Neural cell (in vitro differentiated cells): ENCODE data around the gene SUV39H1. TPM values are rescaled to one million over a fixed set of nuclear protein-coding genes. Genes with fewer than 3 reads are reported as not detected.
A peak's percentile ranks its signal among the peaks of the same experiment; 100 is the strongest.

Source experiments
- H2AFZ ChIP-seq: fragments of 200-600, 300-800 bp; sonication (generic), shearing (Covaris generic); 2 replicates; pipeline ENCODE4 v1.6.0; 2014; ENCODE audit warnings: low read depth, mild to moderate bottlenecking, antibody characterized with exemption, low read length, moderate library complexity
- H3F3A ChIP-seq: fragments of 200-600 bp; shearing (Covaris generic); 2 replicates; pipeline ENCODE4 v1.6.1; 2016; ENCODE audit warnings: mild to moderate bottlenecking, moderate library complexity, mixed read lengths, antibody characterized with exemption, low read length; ENCODE audit not compliant: insufficient read depth, poor library complexity, severe bottlenecking
- H3K27ac ChIP-seq: fragments of 200-600, 300-800 bp; sonication (generic), shearing (Covaris generic); 2 replicates; pipeline ENCODE4 v1.5.1; 2014; ENCODE audit warnings: mild to moderate bottlenecking, low read length, moderate library complexity
- H3K27me3 ChIP-seq: fragments of 300-800, 200-600 bp; sonication (generic), shearing (Covaris generic); 2 replicates; pipeline ENCODE4 v1.6.0; 2014; ENCODE audit warnings: mild to moderate bottlenecking, low read depth, low read length, moderate library complexity; ENCODE audit not compliant: insufficient read depth
- H3K36me3 ChIP-seq: fragments of 300-800, 200-600 bp; sonication (generic), shearing (Covaris generic); 2 replicates; pipeline ENCODE4 v1.5.1; 2014; ENCODE audit warnings: mild to moderate bottlenecking, antibody characterized with exemption, low read length, moderate library complexity; ENCODE audit not compliant: insufficient read depth
- H3K4me2 ChIP-seq: fragments of 300-800, 200-600 bp; sonication (generic), shearing (Covaris generic); 2 replicates; pipeline ENCODE4 v1.6.0; 2014; ENCODE audit warnings: mild to moderate bottlenecking, low read length
- H3K4me3 ChIP-seq: fragments of 300-800, 200-600 bp; sonication (generic), shearing (Covaris generic); 2 replicates; pipeline ENCODE4 v1.5.1; 2014; ENCODE audit warnings: mild to moderate bottlenecking, low read length, moderate library complexity
- H3K79me2 ChIP-seq: fragments of 200-600 bp; shearing (Covaris generic); replicated peaks from 2 replicates; pipeline ENCODE4 v1.6.0; 2014; ENCODE audit warnings: mild to moderate bottlenecking, low read length, moderate library complexity; ENCODE audit not compliant: insufficient read depth
- H3K9ac ChIP-seq: fragments of 300-800, 200-600 bp; sonication (generic), shearing (Covaris generic); 2 replicates; pipeline ENCODE4 v1.6.1; 2016; ENCODE audit warnings: mild to moderate bottlenecking, low read length, mixed read lengths
- H3K9me2 ChIP-seq: fragments of 200-600 bp; shearing (Covaris generic); 2 replicates; pipeline ENCODE4 v1.6.1; 2016; ENCODE audit warnings: mild to moderate bottlenecking, low read length, mixed read lengths; ENCODE audit not compliant: insufficient read depth
- H3K9me3 ChIP-seq: fragments of 200-600, 300-800 bp; sonication (generic), shearing (Covaris generic); 2 replicates; pipeline ENCODE4 v1.6.1; 2016; ENCODE audit warnings: mild to moderate bottlenecking, mixed run types, low read length, moderate library complexity, mixed read lengths
- H4K20me1 ChIP-seq: fragments of 200-600 bp; shearing (Covaris generic); 2 replicates; pipeline ENCODE4 v1.6.1; 2016; ENCODE audit warnings: mild to moderate bottlenecking, mixed run types; ENCODE audit not compliant: insufficient read depth
- CTCF ChIP-seq: fragments of 450-650 bp; IDR thresholded peaks from 2 replicates; pipeline ENCODE4 v1.5.1; 2014; ENCODE audit warnings: antibody characterized with exemption, mild to moderate bottlenecking, moderate library complexity; ENCODE audit not compliant: poor library complexity, severe bottlenecking
- EP300 ChIP-seq: fragments of 450-650 bp; conservative IDR thresholded peaks from 2 replicates; pipeline ENCODE4 v1.6.1; 2014; ENCODE audit warnings: antibody characterized with exemption, mild to moderate bottlenecking, moderate library complexity; ENCODE audit not compliant: poor library complexity, severe bottlenecking
- EZH2 ChIP-seq: fragments of 200-600, 300-800 bp; shearing (Covaris generic), sonication (generic); IDR thresholded peaks from 2 replicates; pipeline ENCODE4 v1.6.1; 2014; ENCODE audit warnings: antibody characterized with exemption, low read length, borderline replicate concordance, mild to moderate bottlenecking; ENCODE audit not compliant: insufficient read depth, poor library complexity, severe bottlenecking
- MXI1 ChIP-seq: fragments of 450-650 bp; conservative IDR thresholded peaks from 2 replicates; pipeline ENCODE4 v1.6.1; 2014; ENCODE audit warnings: antibody characterized with exemption, mild to moderate bottlenecking; ENCODE audit not compliant: poor library complexity, severe bottlenecking
- POLR2AphosphoS5 ChIP-seq: IDR thresholded peaks from 2 replicates; pipeline ENCODE4 v1.6.1; 2012
- RAD21 ChIP-seq: fragments of 450-650 bp; conservative IDR thresholded peaks from 2 replicates; pipeline ENCODE4 v1.6.1; 2014; ENCODE audit warnings: antibody characterized with exemption, mild to moderate bottlenecking, moderate library complexity
- REST ChIP-seq: IDR thresholded peaks from 2 replicates; pipeline ENCODE4 v1.6.1; 2012; ENCODE audit warnings: borderline replicate concordance
- SMC3 ChIP-seq: fragments of 450-650 bp; conservative IDR thresholded peaks from 2 replicates; pipeline ENCODE4 v1.6.1; 2014; ENCODE audit warnings: antibody characterized with exemption, mild to moderate bottlenecking, moderate library complexity; ENCODE audit not compliant: poor library complexity
- TAF1 ChIP-seq: IDR thresholded peaks from 2 replicates; pipeline ENCODE4 v1.6.1; 2012; ENCODE audit warnings: low read depth
- polyA minus RNA-seq: library from RNA; depleted of rRNA, polyadenylated mRNA; stranded (reverse); fragments of >200 nt; gene quantifications from 2 replicates; pipeline ENCODE4 v1.2.3, GENCODE V29; 2014
- polyA plus RNA-seq: library from polyadenylated mRNA; depleted of rRNA; stranded (reverse); fragments of >200 nt; gene quantifications from 2 replicates; pipeline ENCODE4 v1.2.3, GENCODE V29; 2014

SUV39H1 gene
- polyA plus RNA-seq: 3.1 and 3.2 TPM in 2 replicates
- 2.9 and 4.9 TPM in 2 replicates for polyA minus RNA-seq

- Histone ChIP-seq H3K9ac (peak within 1 kb of the TSS; percentile 79), H3K4me2 (peak within 1 kb of the TSS; percentile 30), H4K20me1 (no peaks in the 10 kb centered on the region), H3F3A (no peaks in the 10 kb centered on the region), H3K9me2 (no peaks in the 10 kb centered on the region), H3K27ac (peak within 1 kb of the TSS; percentile 89), H3K79me2 (no peaks in the 10 kb centered on the region), H3K27me3 (no peaks in the 10 kb centered on the region), H3K4me3 (peak within 1 kb of the TSS; percentile 73), H3K9me3 (no peaks in the 10 kb centered on the region), H3K36me3 (no peaks in the 10 kb centered on the region), H2AFZ (peak within 1 kb of the TSS; percentile 27)
- peak; percentile 84 for TF ChIP-seq POLR2AphosphoS5
- TF ChIP-seq RAD21: no peak
- TF ChIP-seq SMC3: peak; percentile 42
- TF ChIP-seq EZH2: no peak
- peak; percentile 26 for TF ChIP-seq REST
- peak; percentile 48 for TF ChIP-seq TAF1
- TF ChIP-seq EP300: peak; percentile 71
- TF ChIP-seq MXI1: peak; percentile 95
- TF ChIP-seq CTCF: no peak
Observed at GRCh38 chrX:48696301-48696908, at the start of gene SUV39H1. Gene SUV39H1 (plus strand): TSS chrX:48696734. CDS start chrX:48696785, 51 bp downstream.

- no peaks in the 10 kb centered on the region for H3K79me2 ChIP-seq
- no peak overlapping the region for H3K9ac ChIP-seq
- no peaks in the 10 kb centered on the region for H3F3A ChIP-seq
- no peak overlapping the region for H3K4me2 ChIP-seq
- H2AFZ ChIP-seq: no peak overlapping the region
- H3K27me3 ChIP-seq: no peaks in the 10 kb centered on the region
- no peak overlapping the region for H3K27ac ChIP-seq
- H3K36me3 ChIP-seq: no peaks in the 10 kb centered on the region
- H3K4me3 ChIP-seq: no peak overlapping the region
- no peaks in the 10 kb centered on the region for H3K9me3 ChIP-seq
- peak; percentile 63 for TF ChIP-seq SMC3
- TF ChIP-seq EP300: no peak
- peak; percentile 58 for TF ChIP-seq CTCF
- peak; percentile 68 for TF ChIP-seq RAD21
- H3K9me2 ChIP-seq: no peaks in the 10 kb centered on the region
- H4K20me1 ChIP-seq: no peaks in the 10 kb centered on the region
Observed at GRCh38 chrX:48648336-48648751, 48.2 kb upstream of the SUV39H1 start.
